Parathyroid adenoma (tissue), 2 donors: ENCODE results near the gene LPXN.
A peak's percentile ranks its signal among the peaks of the same experiment; 100 is the strongest.
"Not testable (repeated sequence)": the region's sequence is repeated elsewhere in the genome, so short reads cannot be mapped to it uniquely, and the experiment has no call there.

ENCODE experiments used
- H2AFZ ChIP-seq: fragments of 300-600 bp; sonication (generic); one replicate; pipeline ENCODE4 v1.7.0; 2017; ENCODE audit warnings: antibody characterized with exemption, mild to moderate bottlenecking
- H3K27ac ChIP-seq: fragments of 300-600 bp; sonication (generic); one replicate; pipeline ENCODE4 v1.7.0; 2017
- H3K27me3 ChIP-seq: fragments of 300-600 bp; sonication (generic); one replicate; pipeline ENCODE4 v1.7.0; 2017; ENCODE audit warnings: low read length; ENCODE audit not compliant: control insufficient read depth, insufficient read depth
- H3K36me3 ChIP-seq: fragments of 300-600 bp; sonication (generic); one replicate; pipeline ENCODE4 v1.7.0; 2017; ENCODE audit warnings: low read length; ENCODE audit not compliant: control insufficient read depth, insufficient read depth
- H3K4me1 ChIP-seq: fragments of 300-600 bp; sonication (generic); one replicate; pipeline ENCODE4 v1.7.0; 2017; ENCODE audit warnings: control low read depth
- H3K4me2 ChIP-seq: fragments of 300-600 bp; sonication (generic); one replicate; pipeline ENCODE4 v1.7.0; 2017; ENCODE audit warnings: low read length
- H3K4me3 ChIP-seq: fragments of 300-600 bp; sonication (generic); one replicate; pipeline ENCODE4 v1.7.0; 2017; ENCODE audit warnings: low read depth, low read length
- H3K79me2 ChIP-seq: fragments of 300-600 bp; sonication (generic); one replicate; pipeline ENCODE4 v1.7.0; 2017; ENCODE audit warnings: control low read depth
- H3K9ac ChIP-seq: fragments of 300-600 bp; sonication (generic); one replicate; pipeline ENCODE4 v1.7.0; 2017; ENCODE audit warnings: mild to moderate bottlenecking
- H3K9me3 ChIP-seq: fragments of 300-600 bp; sonication (generic); one replicate; pipeline ENCODE4 v1.7.0; 2017; ENCODE audit warnings: low read length; ENCODE audit not compliant: control insufficient read depth
- TF ChIP-seq, protein P1 (sequence below): fragments of 300-600 bp; sonication (generic); IDR thresholded peaks from one replicate; pipeline ENCODE4 v1.7.0; 2017; ENCODE audit warnings: antibody characterized with exemption, mild to moderate bottlenecking
- donor health status: primary hyperparathyroidism.

The LPXN gene

GRCh38 chr11:58573451-58574104 lies 2.1 kb downstream of the LPXN start:
- TF ChIP-seq, protein P1, sequence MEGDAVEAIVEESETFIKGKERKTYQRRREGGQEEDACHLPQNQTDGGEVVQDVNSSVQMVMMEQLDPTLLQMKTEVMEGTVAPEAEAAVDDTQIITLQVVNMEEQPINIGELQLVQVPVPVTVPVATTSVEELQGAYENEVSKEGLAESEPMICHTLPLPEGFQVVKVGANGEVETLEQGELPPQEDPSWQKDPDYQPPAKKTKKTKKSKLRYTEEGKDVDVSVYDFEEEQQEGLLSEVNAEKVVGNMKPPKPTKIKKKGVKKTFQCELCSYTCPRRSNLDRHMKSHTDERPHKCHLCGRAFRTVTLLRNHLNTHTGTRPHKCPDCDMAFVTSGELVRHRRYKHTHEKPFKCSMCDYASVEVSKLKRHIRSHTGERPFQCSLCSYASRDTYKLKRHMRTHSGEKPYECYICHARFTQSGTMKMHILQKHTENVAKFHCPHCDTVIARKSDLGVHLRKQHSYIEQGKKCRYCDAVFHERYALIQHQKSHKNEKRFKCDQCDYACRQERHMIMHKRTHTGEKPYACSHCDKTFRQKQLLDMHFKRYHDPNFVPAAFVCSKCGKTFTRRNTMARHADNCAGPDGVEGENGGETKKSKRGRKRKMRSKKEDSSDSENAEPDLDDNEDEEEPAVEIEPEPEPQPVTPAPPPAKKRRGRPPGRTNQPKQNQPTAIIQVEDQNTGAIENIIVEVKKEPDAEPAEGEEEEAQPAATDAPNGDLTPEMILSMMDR: no peak
- no peaks in the 10 kb centered on the region for H3K9me3 ChIP-seq
- no peak overlapping the region for H3K4me2 ChIP-seq
- no peaks in the 10 kb centered on the region for H3K27me3 ChIP-seq
- H3K9ac ChIP-seq: no peak overlapping the region
- H3K27ac ChIP-seq: no peak overlapping the region
- no peaks in the 10 kb centered on the region for H3K4me1 ChIP-seq
- H2AFZ ChIP-seq: no peak overlapping the region
- H3K36me3 ChIP-seq: no peaks in the 10 kb centered on the region
- H3K4me3 ChIP-seq: no peak overlapping the region
- peaks cover 3% of the 10 kb centered on the region for H3K79me2 ChIP-seq

DNA sequence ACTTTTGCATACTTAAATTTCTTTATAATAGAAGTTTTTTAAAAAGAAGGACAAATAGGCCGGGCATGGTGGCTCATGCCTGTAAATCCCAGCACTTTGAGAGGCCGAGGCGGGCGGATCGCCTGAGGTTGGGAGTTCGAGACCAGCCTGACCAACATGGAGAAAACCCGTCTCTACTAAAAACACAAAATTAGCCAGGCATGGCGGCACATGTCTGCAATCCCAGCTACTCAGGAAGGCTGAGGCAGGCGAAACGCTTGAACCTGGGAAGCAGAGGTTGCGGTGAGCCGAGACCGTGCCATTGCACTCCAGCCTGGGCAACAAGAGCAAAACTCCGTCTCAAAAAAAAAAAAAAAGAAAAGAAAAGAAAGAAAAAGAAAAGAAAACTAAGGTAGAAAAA lies 2.8 kb downstream of the LPXN start:
- not testable (repeated sequence) for H3K9ac ChIP-seq, H3K36me3 ChIP-seq, H3K4me1 ChIP-seq

DNA sequence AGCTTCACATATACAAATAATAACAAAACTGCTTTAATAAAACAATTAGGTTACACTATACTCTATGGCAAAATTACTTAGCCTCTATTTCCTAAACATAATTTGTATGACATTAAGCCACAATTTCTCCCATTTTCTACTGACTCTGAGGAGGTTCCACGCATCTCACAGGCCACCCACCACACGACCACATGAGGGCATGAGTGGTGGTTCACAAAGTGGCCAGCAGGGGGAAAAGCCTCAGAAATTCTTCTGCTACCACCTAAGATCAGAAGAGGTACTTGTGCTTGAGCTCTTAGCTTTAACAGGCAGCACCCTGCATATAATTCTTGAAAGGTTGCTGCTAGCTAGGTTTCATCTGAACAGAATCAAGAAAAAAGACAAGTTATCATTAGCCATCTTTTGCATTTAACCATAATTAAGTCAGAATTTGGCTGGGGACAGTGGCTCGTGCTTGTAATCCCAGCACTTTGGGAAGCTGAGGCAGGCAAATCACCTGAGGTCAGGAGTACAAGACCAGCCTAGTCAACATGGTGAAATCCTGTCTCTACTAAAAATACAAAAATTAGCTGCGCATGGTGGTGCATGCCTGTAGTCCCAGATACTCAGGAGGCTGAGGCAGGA lies 7.7 kb downstream of the LPXN start:
- Histone ChIP-seq H3K4me1 (no peaks in the 10 kb centered on the region), H3K79me2 (peaks cover 3% of the 10 kb centered on the region), H3K36me3 (no peaks in the 10 kb centered on the region), H3K9me3 (no peaks in the 10 kb centered on the region), H3K27ac (no peak overlapping the region), H3K9ac (no peak overlapping the region), H3K4me3 (no peak overlapping the region), H3K4me2 (no peak overlapping the region), H2AFZ (no peak overlapping the region), H3K27me3 (no peaks in the 10 kb centered on the region)
- TF ChIP-seq, protein P1: peak; percentile 59

More for the DNA sequence above, 2.8 kb downstream of the LPXN start:
- not testable (repeated sequence) for H2AFZ ChIP-seq, H3K27ac ChIP-seq, H3K27me3 ChIP-seq, H3K4me2 ChIP-seq, H3K79me2 ChIP-seq, H3K9me3 ChIP-seq, H3K4me3 ChIP-seq

GRCh38 chr11:58564231-58564630 lies 11.4 kb downstream of the LPXN start:
- Histone ChIP-seq H3K27ac (no peak overlapping the region), H3K36me3 (no peaks in the 10 kb centered on the region)

GRCh38 chr11:58562375-58562800 lies 13.3 kb downstream of the LPXN start:
- H3K4me1 ChIP-seq: no peaks in the 10 kb centered on the region
- TF ChIP-seq, protein P1: no peak
- H3K79me2 ChIP-seq: no peaks in the 10 kb centered on the region
- H3K36me3 ChIP-seq: no peaks in the 10 kb centered on the region
- no peak overlapping the region for H2AFZ ChIP-seq
- H3K9ac ChIP-seq: no peak overlapping the region
- H3K27me3 ChIP-seq: no peaks in the 10 kb centered on the region
- no peak overlapping the region for H3K27ac ChIP-seq
- no peak overlapping the region for H3K4me2 ChIP-seq
- no peaks in the 10 kb centered on the region for H3K9me3 ChIP-seq
- no peak overlapping the region for H3K4me3 ChIP-seq

More at GRCh38 chr11:58564231-58564630, 11.4 kb downstream of the LPXN start:
- Histone ChIP-seq H3K9me3 (no peaks in the 10 kb centered on the region), H3K4me3 (no peak overlapping the region), H3K27me3 (no peaks in the 10 kb centered on the region), H3K9ac (no peak overlapping the region), H3K79me2 (no peaks in the 10 kb centered on the region), H3K4me1 (no peaks in the 10 kb centered on the region), H2AFZ (no peak overlapping the region), H3K4me2 (no peak overlapping the region)
- TF ChIP-seq, protein P1: no peak
